DMS 273 (cell line): ENCODE measurements around the gene CCS.
"Not testable (repeated sequence)": the region's sequence is repeated elsewhere in the genome, so short reads cannot be mapped to it uniquely, and the experiment has no call there.

Source experiments
- DNase-seq: peaks from one replicate; lab custom pipeline; 2025; ENCODE audit not compliant: unreplicated experiment; lab: John Stamatoyannopoulos, UW

The CCS gene

GRCh38 chr11:66592457-66593302 is at the start of gene CCS, which contains the start of gene CCDC87:
Gene CCS (plus strand): TSS chr11:66593185. CDS start chr11:66593262, 77 bp downstream.
Gene CCDC87 (minus strand): TSS chr11:66593063. CDS start chr11:66593015, 48 bp downstream.
- DNase-seq = peak; percentile 96

GRCh38 chr11:66543263-66544107 is 49.5 kb upstream of the CCS start:
- DNase-seq = no peak

GRCh38 chr11:66544952-66545351 is 48.0 kb upstream of the CCS start:
- DNase-seq = not testable (repeated sequence)

GRCh38 chr11:66545701-66546367 is 47.2 kb upstream of the CCS start, which contains the start of gene ZDHHC24:
Gene ZDHHC24 (minus strand): TSS chr11:66546048. CDS start chr11:66546003, 45 bp downstream.
- peak; percentile 97 for DNase-seq

GRCh38 chr11:66546368-66546965 is 46.5 kb upstream of the CCS start, which contains the start of gene ACTN3:
Gene ACTN3 (plus strand): TSS chr11:66546903. CDS start chr11:66546938, 35 bp downstream.
- peak; percentile 53 for DNase-seq

- DNase-seq = peak; percentile 39
Measured at GRCh38 chr11:66546966-66547661, 45.9 kb upstream of the CCS start.

GRCh38 chr11:66547662-66548009 is 45.3 kb upstream of the CCS start:
- peak; percentile 52 for DNase-seq

GRCh38 chr11:66548041-66548440 is 44.9 kb upstream of the CCS start:
- DNase-seq = peak; percentile 33

- no peak for DNase-seq
Measured at GRCh38 chr11:66548774-66549630, 44.0 kb upstream of the CCS start.

- DNase-seq = no peak
Measured at GRCh38 chr11:66549696-66550095, 43.3 kb upstream of the CCS start.

- DNase-seq = no peak
Measured at GRCh38 chr11:66550887-66551286, 42.1 kb upstream of the CCS start.

GRCh38 chr11:66554602-66555001 is 38.4 kb upstream of the CCS start:
- DNase-seq = no peak

- no peak for DNase-seq
Measured at GRCh38 chr11:66555416-66555815, 37.6 kb upstream of the CCS start.

- no peak for DNase-seq
Measured at GRCh38 chr11:66556086-66556485, 36.9 kb upstream of the CCS start.

- DNase-seq = peak; percentile 64
Measured at GRCh38 chr11:66557733-66558326, 35.2 kb upstream of the CCS start.

- no peak for DNase-seq
Measured at GRCh38 chr11:66559142-66559865, 33.7 kb upstream of the CCS start.

GRCh38 chr11:66559866-66560676 is 32.9 kb upstream of the CCS start:
- no peak for DNase-seq
